Heart left ventricle (tissue), 16 donors: ENCODE measurements around the gene KTN1. TPM values are rescaled to one million over a fixed set of nuclear protein-coding genes. Genes with fewer than 3 reads are reported as not detected.

Experiments used
- ATAC-seq, 4 donors: fragments of 200-7000 bp; cut with Tn5 transposase; one replicate each; pipeline ENCODE4 v1.9.1; 2020 to 2022; ENCODE audit warnings: moderate library complexity in 4 of 4, mild to moderate bottlenecking in 3 of 4, moderate number of reproducible peaks in 1 of 4
- DNase-seq, 5 donors: peaks; one replicate each; pipeline ENCODE4 v3.0.0-alpha.2; 2020
- H3K27ac ChIP-seq, 12 donors: fragments of 200-600 bp; sonication (generic) in 4 of 12; one replicate each; pipeline versions ENCODE4 v1.5.0 to v1.8.0; 2016 to 2022; ENCODE audit warnings: mild to moderate bottlenecking in 2 of 12
- H3K27me3 ChIP-seq, 9 donors: fragments of 200-600 bp; sonication (generic) in 2 of 9; one replicate each; pipeline versions ENCODE4 v1.5.1 to v1.8.0; 2016 to 2022; ENCODE audit warnings: mild to moderate bottlenecking in 3 of 9
- H3K36me3 ChIP-seq, 9 donors: fragments of 200-600 bp; sonication (generic) in 2 of 9; one replicate each; pipeline versions ENCODE4 v1.5.0 to v1.8.0; 2018 to 2022; ENCODE audit warnings: mild to moderate bottlenecking in 2 of 9
- H3K4me1 ChIP-seq, 12 donors: fragments of 200-600 bp; sonication (generic) in 4 of 12; one replicate each; pipeline versions ENCODE4 v1.5.0 to v1.8.0; 2016 to 2022; ENCODE audit warnings: mild to moderate bottlenecking in 3 of 12
- H3K4me3 ChIP-seq, 12 donors: fragments of 200-600 bp; sonication (generic) in 4 of 12; one replicate each; pipeline versions ENCODE4 v1.5.0 to v1.8.0; 2017 to 2022; ENCODE audit warnings: mild to moderate bottlenecking in 9 of 12, moderate library complexity in 4 of 12
- H3K9me3 ChIP-seq, 12 donors: fragments of 200-600 bp; sonication (generic) in 4 of 12; one replicate each; pipeline versions ENCODE4 v1.5.0 to v1.8.0; 2016 to 2022; ENCODE audit warnings: mild to moderate bottlenecking in 1 of 12
- POLR2A ChIP-seq, 2 donors: fragments of 450-650 bp; IDR thresholded peaks; one replicate each; pipeline ENCODE4 v1.6.1; 2017; ENCODE audit warnings: antibody characterized with exemption in 2 of 2, mild to moderate bottlenecking in 2 of 2, moderate library complexity in 2 of 2
- WGBS, 4 donors: extraction: QIAGEN DNeasy Blood & Tissue Kit in 2 of 4; methylation state at CpG; one replicate each; pipeline versions ENCODE4 v1.1.5 to v1.1.7; 2013 to 2018; 5-methylcytosine and 5-hydroxymethylcytosine counted together
- intact Hi-C, 10 donors: fragments of 100-400 bp; cut with DNase I; formaldehyde crosslinking; loops; one replicate each; pipeline versions ENCODE4 v1.11.1 to v1.14.2; 2022
- polyA plus RNA-seq, 2 donors: library from polyadenylated mRNA; stranded (reverse); fragments of 200-250 nt; gene quantifications; one replicate each; pipeline ENCODE4 v1.2.3, GENCODE V29; 2013
- total RNA-seq, 9 donors: library from RNA; depleted of rRNA in 2 of 9; stranded (reverse); fragments of >200 nt in 2 of 9; fragmentation: NEBNext Ultra II Directional in 3 of 9; extraction: Animal tissue kit (Norgen Biotek cat#: 25700) in 3 of 9; gene quantifications; one replicate each; pipeline versions ENCODE4 v1.1.0 to v1.2.4, GENCODE V29; 2016 to 2023
- TF ChIP-seq, protein P1 (sequence below), 12 donors: fragments of 200-600 bp; sonication (generic) in 4 of 12; IDR thresholded peaks; one replicate each; pipeline versions ENCODE4 v1.5.0 to v1.8.0; 2018 to 2022; ENCODE audit warnings: antibody characterized with exemption in 12 of 12, mild to moderate bottlenecking in 5 of 12
- donor health status: ischemic (EF 13 %, LVEDD 7.1; RV severe dilation, severe dysfunction).
- donor health status: healthy with polysubstance abuse.
- donor health status: DM: no; HTN: yes; CAD: no.
- donor health status: DM: no; HTN: no; CAD: no.
- donor health status: ischemic (EF 25% LVEDD 6.9; RV normal size, moderate dysfunction).
- donor health status: ischemic (EF 25% LVEDD 5.7; RV mildly dilated, moderate dysfunction).
- donor health status: healthy.
- donor health status: DM: yes; HTN: yes; CAD: no.
- donor health status: ischemic (EF 35%, LVEDD 5.7; RV mildly dilated, moderate dysfunction).
- donor health status: nonischemic (EF 11% LVEDD 7.7; RV severe dilation, severe dysfunction).
- donor health status: DM: yes; HTN: yes; CAD: no.
- donor health status: PGD.
- donor health status: ischemic (EF 29% LVEDD 5.4; RV normal size, mild dysfunction).
- donor health status: nonischemic (EF 23%, LVEDD 6.1; RV moderate dilation, normal function).

Gene KTN1
- total and polyA plus RNA-seq, 11 donors = 150 to 340 (median 249) TPM

DNA sequence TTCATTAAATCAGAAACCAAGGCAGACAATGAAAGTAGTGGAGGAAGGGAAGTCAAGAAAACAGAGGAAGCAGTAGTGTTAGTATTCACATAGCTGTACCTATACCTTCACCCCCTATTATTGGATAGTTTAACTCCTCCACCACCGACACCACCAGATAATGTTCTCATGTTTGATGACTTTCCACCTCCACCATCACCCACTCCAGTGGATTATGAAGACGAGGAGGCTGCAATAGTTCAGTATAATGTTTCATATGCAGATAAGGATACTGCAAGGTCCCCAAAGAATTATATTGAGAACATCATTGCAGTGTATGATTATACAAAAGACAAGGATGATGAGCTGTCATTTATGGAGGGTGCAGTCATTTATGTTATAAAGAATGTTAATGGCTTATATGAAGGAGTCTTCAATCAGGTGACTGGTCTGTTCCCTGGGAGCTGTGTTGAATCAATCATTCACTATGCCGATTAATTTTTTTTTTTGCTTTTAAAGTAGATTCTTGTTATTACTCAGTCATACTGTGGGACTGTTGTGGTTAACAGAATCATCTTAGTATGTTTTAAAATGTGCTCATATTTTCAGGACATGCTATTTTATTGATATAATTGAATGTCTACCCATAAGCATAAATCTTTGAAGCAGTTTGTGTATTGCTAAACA lies 32.2 kb upstream of the KTN1 start:
- DNase-seq (no peak), ATAC-seq (no peak)
- H3K4me3 ChIP-seq = no peak overlapping the region
- H3K36me3 ChIP-seq = no peaks in the 10 kb centered on the region
- intact Hi-C loops = loop anchor here in 1 of 10 donors (5.0 kb wide), 1 partner anchor 95 kb away; no protein-coding TSS in a partner anchor
- WGBS, 4 donors = 89 to 94% (median 91%) methylated on average over 3 of the region's 3 CpGs
- no peaks in the 10 kb centered on the region for H3K27me3 ChIP-seq
- no peaks in the 10 kb centered on the region for H3K4me1 ChIP-seq
- no peaks in the 10 kb centered on the region for H3K9me3 ChIP-seq
- H3K27ac ChIP-seq = no peak overlapping the region
- TF ChIP-seq, protein P1, sequence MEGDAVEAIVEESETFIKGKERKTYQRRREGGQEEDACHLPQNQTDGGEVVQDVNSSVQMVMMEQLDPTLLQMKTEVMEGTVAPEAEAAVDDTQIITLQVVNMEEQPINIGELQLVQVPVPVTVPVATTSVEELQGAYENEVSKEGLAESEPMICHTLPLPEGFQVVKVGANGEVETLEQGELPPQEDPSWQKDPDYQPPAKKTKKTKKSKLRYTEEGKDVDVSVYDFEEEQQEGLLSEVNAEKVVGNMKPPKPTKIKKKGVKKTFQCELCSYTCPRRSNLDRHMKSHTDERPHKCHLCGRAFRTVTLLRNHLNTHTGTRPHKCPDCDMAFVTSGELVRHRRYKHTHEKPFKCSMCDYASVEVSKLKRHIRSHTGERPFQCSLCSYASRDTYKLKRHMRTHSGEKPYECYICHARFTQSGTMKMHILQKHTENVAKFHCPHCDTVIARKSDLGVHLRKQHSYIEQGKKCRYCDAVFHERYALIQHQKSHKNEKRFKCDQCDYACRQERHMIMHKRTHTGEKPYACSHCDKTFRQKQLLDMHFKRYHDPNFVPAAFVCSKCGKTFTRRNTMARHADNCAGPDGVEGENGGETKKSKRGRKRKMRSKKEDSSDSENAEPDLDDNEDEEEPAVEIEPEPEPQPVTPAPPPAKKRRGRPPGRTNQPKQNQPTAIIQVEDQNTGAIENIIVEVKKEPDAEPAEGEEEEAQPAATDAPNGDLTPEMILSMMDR (IDR thresholded peaks at IDR 0.05) = no peak
- TF ChIP-seq POLR2A (IDR thresholded peaks at IDR 0.05) = no peak

DNA sequence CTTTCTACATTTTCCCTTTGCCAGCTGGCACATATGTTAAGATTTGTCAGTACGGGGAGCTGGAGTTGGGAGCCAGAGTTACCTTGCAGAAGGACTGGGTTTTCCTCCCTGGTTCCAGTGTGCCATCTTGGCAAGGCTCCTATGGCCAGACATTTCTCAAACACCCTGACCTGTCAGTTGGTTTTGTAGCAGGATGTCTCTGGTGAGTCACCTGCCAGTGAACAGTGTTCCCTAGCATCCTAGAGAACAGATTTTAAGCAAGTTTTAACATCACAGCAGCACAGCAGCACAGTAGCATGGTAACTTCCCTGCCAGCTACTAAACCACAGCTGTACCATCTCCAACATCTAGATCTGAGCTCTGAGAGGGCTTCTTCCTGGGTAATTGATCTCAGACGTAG lies 26.2 kb upstream of the KTN1 start:
- intact Hi-C loops = no loop called here
- Histone ChIP-seq H3K27ac (no peak overlapping the region), H3K4me1 (peaks cover 0 to 12% (median 0%) of the 10 kb centered on the region in 12 donors), H3K36me3 (no peaks in the 10 kb centered on the region), H3K9me3 (peaks cover 0 to 16% (median 2%) of the 10 kb centered on the region in 12 donors), H3K4me3 (no peak overlapping the region), H3K27me3 (no peaks in the 10 kb centered on the region)
- TF ChIP-seq, protein P1 (IDR thresholded peaks at IDR 0.05) = no peak
- TF ChIP-seq POLR2A (IDR thresholded peaks at IDR 0.05) = no peak
- WGBS, 4 donors = 63 to 81% (median 76%) methylated on average over 2 of the region's 2 CpGs
- no peak for DNase-seq
- ATAC-seq = no peak

DNA sequence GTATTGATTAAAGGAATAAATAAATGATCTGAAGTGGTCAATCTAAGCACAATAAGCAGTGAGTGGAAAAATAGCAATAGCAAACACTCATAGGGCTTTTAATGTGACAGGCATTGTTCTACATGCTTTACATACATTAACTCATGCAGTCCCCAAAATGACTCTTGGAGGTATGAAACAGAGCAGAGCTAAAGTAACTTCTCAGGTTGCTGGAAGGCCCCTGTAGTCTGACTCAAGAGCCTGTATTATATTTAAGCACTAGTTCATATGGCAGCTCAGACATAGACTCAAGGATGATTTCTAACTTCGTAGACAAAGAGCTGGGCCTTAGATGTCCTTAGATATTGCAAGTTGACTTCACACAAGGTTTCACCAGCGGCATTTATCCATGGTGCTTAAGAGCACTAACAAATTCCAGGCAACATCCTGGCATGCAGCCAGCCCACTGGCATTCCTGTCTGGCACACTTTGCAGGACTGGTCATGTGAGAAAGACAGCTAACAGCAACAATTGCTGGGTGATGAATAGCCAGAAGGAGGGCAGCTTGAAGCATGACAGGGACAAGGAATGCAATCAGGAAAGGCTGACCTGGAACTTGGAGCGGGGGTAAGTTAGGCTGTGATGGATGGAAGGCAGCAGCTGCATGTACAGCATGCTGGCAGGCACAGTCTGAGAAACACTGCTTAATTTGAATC lies 22.9 kb upstream of the KTN1 start:
- peak overlapping the region in 5 of 12 donors; percentile 10 to 39 (median 27) for H3K27ac ChIP-seq
- TF ChIP-seq, protein P1 (IDR thresholded peaks at IDR 0.05) = no peak
- TF ChIP-seq POLR2A (IDR thresholded peaks at IDR 0.05) = no peak
- intact Hi-C loops = loop anchor here in 1 of 10 donors (2.0 kb wide), 1 partner anchor 22 kb away; no protein-coding TSS in a partner anchor

DNA sequence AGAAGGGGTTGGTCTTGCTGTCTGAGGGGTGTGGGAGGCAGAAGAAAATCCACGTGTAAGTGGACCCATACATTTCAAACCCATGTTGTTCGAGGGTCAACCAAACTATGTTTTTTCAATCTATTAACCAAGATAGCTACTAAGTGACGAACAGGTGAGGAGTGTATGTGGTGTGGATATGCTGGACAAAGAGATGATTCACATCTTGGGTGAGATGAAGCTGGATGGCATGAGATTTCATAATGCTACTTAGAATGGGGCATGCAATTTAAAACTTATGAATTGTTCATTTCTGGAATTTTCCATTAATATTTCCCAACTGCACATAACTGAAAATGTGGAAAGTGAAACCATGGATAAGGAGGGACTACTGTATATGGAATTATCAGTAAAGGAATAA lies 17.9 kb upstream of the KTN1 start:
- H3K27ac ChIP-seq = no peak overlapping the region
- intact Hi-C loops = loop anchor here in 1 of 10 donors (10.0 kb wide), 1 partner anchor 97 kb away; no protein-coding TSS in a partner anchor
- peaks cover 0 to 9% (median 0%) of the 10 kb centered on the region in 12 donors for H3K4me1 ChIP-seq
- ATAC-seq (no peak), DNase-seq (no peak)
- no peaks in the 10 kb centered on the region for H3K27me3 ChIP-seq
- H3K36me3 ChIP-seq = peaks cover 0 to 3% (median 0%) of the 10 kb centered on the region in 9 donors
- H3K4me3 ChIP-seq = no peak overlapping the region
- 71 to 88% (median 81%) methylated on average over 3 of the region's 3 CpGs for WGBS, 4 donors
- TF ChIP-seq, protein P1 (IDR thresholded peaks at IDR 0.05) = no peak
- TF ChIP-seq POLR2A (IDR thresholded peaks at IDR 0.05) = no peak
- no peaks in the 10 kb centered on the region for H3K9me3 ChIP-seq

More for the DNA sequence above, 22.9 kb upstream of the KTN1 start:
- peak; percentile 80 to 93 (median 86) for DNase-seq
- peak; percentile 96 to 98 (median 98) for ATAC-seq
- Histone ChIP-seq H3K36me3 (peaks cover 0 to 3% (median 0%) of the 10 kb centered on the region in 9 donors), H3K4me3 (no peak overlapping the region), H3K27me3 (no peaks in the 10 kb centered on the region), H3K9me3 (peaks cover 0 to 16% (median 2%) of the 10 kb centered on the region in 12 donors), H3K4me1 (peaks cover 0 to 12% (median 0%) of the 10 kb centered on the region in 12 donors)
- WGBS, 4 donors = 33 to 53% (median 42%) methylated on average over 3 of the region's 3 CpGs
